ENCODE measurements around the gene ACTMAP. TPM values are rescaled to one million over a fixed set of nuclear protein-coding genes. Genes with fewer than 3 reads are reported as not detected.

Gene ACTMAP
- total and polyA plus RNA-seq, 2 of the 13 experiments (the other 11 are each of a cell fraction or from before 2014, with no cell fraction given): 2.2 to 7.9 TPM

- TF ChIP-seq PRDM15 (CRISPR knock-in tag; IDR thresholded peaks at IDR 0.05) (no peak), HMG20B (CRISPR knock-in tag; conservative IDR thresholded peaks at IDR 0.05) (no peak)
Observed at GRCh38 chr19:40744554-40745401, 5.5 kb downstream of the ACTMAP start (continued).

- Histone ChIP-seq H3K9ac (ENCODE audit: insufficient read depth, low read depth, low read length) (no peak overlapping the region), H3K4me1 (ENCODE audit: insufficient read depth, low read length) (peaks cover 33% of the 10 kb centered on the region), H3K79me2 (ENCODE audit: insufficient read depth, low read length) (no peaks in the 10 kb centered on the region), H3K27ac (ENCODE audit: extremely low read length, insufficient read depth, low read length) (no peak overlapping the region), H3K36me3 (replicated peaks in 1 of 2; ENCODE audit: control insufficient read depth in 1 of 2, insufficient read depth in 2 of 2, low read length in 2 of 2) (peaks cover 0 to 11% of the 10 kb centered on the region in 2 experiments; a peak in 3 of 5 replicates), H3K27me3 (ENCODE audit: control insufficient read depth in 1 of 2, insufficient read depth in 2 of 2, low read length in 2 of 2) (no peaks in the 10 kb centered on the region), H3K4me2 (ENCODE audit: low read depth, low read length) (no peak overlapping the region), H2AFZ (ENCODE audit: low read length) (no peak overlapping the region), H4K20me1 (ENCODE audit: insufficient read depth, low read length) (no peaks in the 10 kb centered on the region), H3K9me3 (ENCODE audit: low read length) (no peaks in the 10 kb centered on the region), H3K4me3 (replicated peaks in 1 of 3; ENCODE audit: insufficient read depth in 1 of 3, low read depth in 2 of 3, low read length in 3 of 3) (no peak overlapping the region)
- in situ Hi-C loops (cut with HindIII; ENCODE audit: extremely low pct_ligation_motif_present, low pct_unique_long_range_greater_than_20kb) (no loop called here), intact Hi-C loops (cut with micrococcal nuclease; ENCODE audit: unreplicated experiment) (loop anchor here (2.0 kb wide), 1 partner anchor 63 kb away; no protein-coding TSS in a partner anchor)
- DNase-seq (ENCODE audit: low spot score) (no peak), FAIRE-seq (no peak), ATAC-seq (no peak)
- WGBS (ENCODE audit: low lambda C conversion rate): 100% methylated on average over 3 of the region's 10 CpGs
- ChIA-PET POLR2A (interaction anchor here (1.4 to 2.2 kb wide), 4 partner anchors 23 to 55 kb away, joined by 3 to 9 read pairs (median 6); partner anchors contain the start of genes COQ8B, EGLN2, ITPKC and RAB4B), CTCF (ENCODE audit: low intra/inter-chr PET ratio, low total read pairs) (interaction anchor here (1.6 kb wide), 1 partner anchor 63 kb away, joined by 4 read pairs; no protein-coding TSS in a partner anchor)
- BruUV-seq (replicated peaks): no TSS peak
- TF ChIP-seq RBFOX2 (IDR thresholded peaks at IDR 0.05; ENCODE audit: low read depth, low read length) (0 out of 2 replicates have a peak, but pooled peaks have one; percentile 40), POLR2G (IDR thresholded peaks at IDR 0.05; ENCODE audit: low read depth, low read length) (0 out of 2 replicates have a peak, but pooled peaks have one; percentile 36), ZNF234 (CRISPR knock-in tag; conservative IDR thresholded peaks at IDR 0.05) (no peak), ZNF556 (CRISPR knock-in tag; IDR thresholded peaks at IDR 0.05; ENCODE audit: borderline replicate concordance) (0 out of 2 replicates have a peak, but pooled peaks have one; percentile 15), AGO1 (IDR thresholded peaks at IDR 0.05; ENCODE audit: low read depth, low read length, poor library complexity, severe bottlenecking) (peak; percentile 55), ZNF850 (CRISPR knock-in tag; conservative IDR thresholded peaks at IDR 0.05) (no peak), ZSCAN31 (CRISPR knock-in tag; IDR thresholded peaks at IDR 0.05; ENCODE audit: low read depth) (no peak), ZNF598 (CRISPR knock-in tag; IDR thresholded peaks at IDR 0.05; ENCODE audit: borderline replicate concordance) (no peak), ZBED4 (CRISPR knock-in tag; IDR thresholded peaks at IDR 0.05; ENCODE audit: borderline replicate concordance) (no peak)
Observed at GRCh38 chr19:40743926-40744325, 6.4 kb downstream of the ACTMAP start.
